Liver (tissue), 9 donors: Measurements from ENCODE around the gene RAX2. TPM values are rescaled to one million over a fixed set of nuclear protein-coding genes. Genes with fewer than 3 reads are reported as not detected.

Source experiments
- DNase-seq: peaks from one replicate; pipeline ENCODE4 v3.0.0-alpha.2; 2017; ENCODE audit warnings: low spot score
- H3K27ac ChIP-seq, 2 donors: one replicate each; pipeline ENCODE4 v1.7.0; 2013; ENCODE audit warnings: inconsistent platforms in 2 of 2, low read length in 2 of 2, control low read depth in 1 of 2, low read depth in 1 of 2, mild to moderate bottlenecking in 1 of 2
- H3K27me3 ChIP-seq, 4 donors: one replicate each; pipeline versions ENCODE4 v1.6.1 to v1.7.0; 2013; ENCODE audit warnings: low read length in 3 of 4, inconsistent platforms in 1 of 4, mild to moderate bottlenecking in 1 of 4, moderate library complexity in 1 of 4; ENCODE audit not compliant: control insufficient read depth in 4 of 4, insufficient read depth in 4 of 4
- H3K36me3 ChIP-seq, 4 donors: one replicate each; pipeline versions ENCODE4 v1.6.1 to v1.7.0; 2013; ENCODE audit warnings: low read length in 3 of 4, mild to moderate bottlenecking in 3 of 4, low read depth in 1 of 4, moderate library complexity in 1 of 4; ENCODE audit not compliant: control insufficient read depth in 4 of 4, insufficient read depth in 3 of 4
- H3K4me1 ChIP-seq, 4 donors: one replicate each; pipeline versions ENCODE4 v1.6.1 to v1.7.0; 2013; ENCODE audit warnings: low read length in 3 of 4, mild to moderate bottlenecking in 3 of 4, moderate library complexity in 1 of 4; ENCODE audit not compliant: control insufficient read depth in 4 of 4, insufficient read depth in 4 of 4
- H3K4me3 ChIP-seq, 3 donors: one replicate each; pipeline versions ENCODE4 v1.6.1 to v1.7.0; 2013; ENCODE audit warnings: low read length in 3 of 3, control low read depth in 1 of 3, low read depth in 1 of 3, mild to moderate bottlenecking in 1 of 3
- H3K9ac ChIP-seq, 2 donors: one replicate each; pipeline ENCODE4 v1.7.0; 2013; ENCODE audit warnings: low read length in 2 of 2, mild to moderate bottlenecking in 2 of 2, moderate library complexity in 2 of 2, control low read depth in 1 of 2, low read depth in 1 of 2
- H3K9me3 ChIP-seq, 4 donors: one replicate each; pipeline versions ENCODE4 v1.6.1 to v1.7.0; 2013; ENCODE audit warnings: low read length in 3 of 4; ENCODE audit not compliant: control insufficient read depth in 4 of 4
- EGR1 ChIP-seq, 2 donors: IDR thresholded peaks; 2 replicates each; pipeline ENCODE4 v1.6.1; 2016 to 2018; ENCODE audit warnings: antibody characterized with exemption in 2 of 2, low read depth in 2 of 2
- FOXA1 ChIP-seq: IDR thresholded peaks from 2 replicates; pipeline ENCODE4 v1.6.1; 2016; ENCODE audit warnings: antibody characterized with exemption
- FOXA2 ChIP-seq: IDR thresholded peaks from 2 replicates; pipeline ENCODE4 v1.6.1; 2016; ENCODE audit warnings: antibody characterized with exemption
- GABPA ChIP-seq, 2 donors: IDR thresholded peaks in 1 of 2; conservative IDR thresholded peaks in 1 of 2; 2 replicates each; pipeline ENCODE4 v1.6.1; 2016; ENCODE audit warnings: antibody characterized with exemption in 2 of 2, mild to moderate bottlenecking in 1 of 2, moderate library complexity in 1 of 2
- HNF4A ChIP-seq, 2 donors: conservative IDR thresholded peaks; 2 replicates each; pipeline ENCODE4 v1.6.1; 2016; ENCODE audit warnings: antibody characterized with exemption in 2 of 2, mild to moderate bottlenecking in 2 of 2
- HNF4G ChIP-seq: IDR thresholded peaks from 2 replicates; pipeline ENCODE4 v1.6.1; 2016; ENCODE audit warnings: antibody characterized with exemption
- JUND ChIP-seq, 2 donors: IDR thresholded peaks; 2 replicates each; pipeline ENCODE4 v1.6.1; 2016; ENCODE audit warnings: antibody characterized with exemption in 2 of 2
- NR2F2 ChIP-seq: IDR thresholded peaks from 2 replicates; pipeline ENCODE4 v1.6.1; 2016; ENCODE audit warnings: antibody characterized with exemption
- RAD21 ChIP-seq, 2 donors: IDR thresholded peaks; 2 replicates each; pipeline ENCODE4 v1.6.1; 2016; ENCODE audit warnings: antibody characterized with exemption in 2 of 2, mild to moderate bottlenecking in 2 of 2
- RXRA ChIP-seq, 2 donors: IDR thresholded peaks; 2 replicates each; pipeline ENCODE4 v1.6.1; 2017 to 2018; ENCODE audit warnings: antibody characterized with exemption in 2 of 2, mild to moderate bottlenecking in 1 of 2
- SP1 ChIP-seq: IDR thresholded peaks from 2 replicates; pipeline ENCODE4 v1.6.1; 2018; ENCODE audit warnings: antibody characterized with exemption, mild to moderate bottlenecking
- TAF1 ChIP-seq: conservative IDR thresholded peaks from 2 replicates; pipeline ENCODE4 v1.6.1; 2016; ENCODE audit warnings: antibody characterized with exemption, mild to moderate bottlenecking
- YY1 ChIP-seq: IDR thresholded peaks from 2 replicates; pipeline ENCODE4 v1.6.1; 2016; ENCODE audit warnings: antibody characterized with exemption, mild to moderate bottlenecking
- WGBS: extraction: QIAGEN DNeasy Blood & Tissue Kit; methylation state at CpG from one replicate; pipeline ENCODE4 v1.1.7; 2013; 5-methylcytosine and 5-hydroxymethylcytosine counted together
- polyA plus RNA-seq, 2 donors: library from polyadenylated mRNA; stranded (reverse) in 1 of 2; unstranded in 1 of 2; fragments of 200-250 nt in 1 of 2; fragments of >200 nt in 1 of 2; fragmentation: Nextera tagmentation in 1 of 2; extraction: Ambion mirVana in 1 of 2; gene quantifications; one replicate each; pipeline versions ENCODE4 v1.2.1 to v1.2.3, GENCODE V29; 2013 to 2015
- total RNA-seq, 2 donors: library from RNA; depleted of rRNA; stranded (reverse); fragments of >200 nt; gene quantifications; one replicate each; pipeline ENCODE4 v1.2.3, GENCODE V29; 2014
- TF ChIP-seq, protein P1 (sequence below): IDR thresholded peaks from 2 replicates; pipeline ENCODE4 v1.6.1; 2016; ENCODE audit warnings: antibody characterized with exemption
- TF ChIP-seq, protein P2 (sequence below): IDR thresholded peaks from 2 replicates; pipeline ENCODE4 v1.6.1; 2016; ENCODE audit warnings: antibody characterized with exemption
- TF ChIP-seq, protein P3 (sequence below): IDR thresholded peaks from 2 replicates; pipeline ENCODE4 v1.6.1; 2016; ENCODE audit warnings: antibody characterized with exemption, mild to moderate bottlenecking
- TF ChIP-seq, protein P4 (sequence below): IDR thresholded peaks from 2 replicates; pipeline ENCODE4 v1.6.1; 2016; ENCODE audit warnings: antibody characterized with exemption
- TF ChIP-seq, protein P5 (sequence below): fragments of 150-350 bp; IDR thresholded peaks from 2 replicates; pipeline ENCODE4 v1.5.1; 2017; ENCODE audit warnings: improper control_type of control experiment, low read depth, low read length; ENCODE audit not compliant: missing input control
- donor health status: healthy.
- donor health status: healthy.
- donor health status: healthy.
- donor health status: healthy.
- donor health status: healthy.

The RAX2 gene
- total and polyA plus RNA-seq, 4 donors: not detected

DNA sequence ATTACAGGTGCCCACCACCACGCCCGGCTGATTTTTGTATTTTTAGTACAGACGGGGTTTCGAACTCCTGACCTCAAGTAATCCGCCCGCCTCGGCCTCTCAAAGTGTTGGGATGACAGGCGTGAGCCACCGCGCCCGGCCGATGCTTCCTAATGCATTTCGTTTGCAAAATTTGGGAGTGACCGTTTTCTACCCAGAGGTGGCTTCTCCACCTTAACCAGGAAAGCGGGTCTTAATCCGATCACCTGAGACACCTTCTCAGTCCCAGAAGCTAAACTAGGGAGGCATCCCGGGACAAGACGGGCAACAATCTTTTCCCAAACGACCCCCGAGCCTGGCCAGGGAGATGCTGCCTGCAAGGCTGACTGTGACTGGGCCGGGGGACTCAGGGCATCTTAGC is 29.0 kb upstream of the RAX2 start:
- no peak overlapping the region for H3K9ac ChIP-seq
- no peak overlapping the region for H3K27ac ChIP-seq
- peaks cover 0 to 5% (median 3%) of the 10 kb centered on the region in 4 donors for H3K9me3 ChIP-seq
- H3K4me1 ChIP-seq: peaks cover 0 to 3% (median 0%) of the 10 kb centered on the region in 4 donors
- no peaks in the 10 kb centered on the region for H3K36me3 ChIP-seq
- DNase-seq: no peak
- WGBS: 39% methylated on average over 21 of the region's 21 CpGs
- H3K4me3 ChIP-seq: no peak overlapping the region
- no peak for TF ChIP-seq GABPA (IDR thresholded peaks at IDR 0.05 in 1 of 2, conservative IDR thresholded peaks at IDR 0.05 in 1 of 2)
- TF ChIP-seq, protein P1, sequence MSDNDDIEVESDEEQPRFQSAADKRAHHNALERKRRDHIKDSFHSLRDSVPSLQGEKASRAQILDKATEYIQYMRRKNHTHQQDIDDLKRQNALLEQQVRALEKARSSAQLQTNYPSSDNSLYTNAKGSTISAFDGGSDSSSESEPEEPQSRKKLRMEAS: no peak
- TF ChIP-seq, protein P2, sequence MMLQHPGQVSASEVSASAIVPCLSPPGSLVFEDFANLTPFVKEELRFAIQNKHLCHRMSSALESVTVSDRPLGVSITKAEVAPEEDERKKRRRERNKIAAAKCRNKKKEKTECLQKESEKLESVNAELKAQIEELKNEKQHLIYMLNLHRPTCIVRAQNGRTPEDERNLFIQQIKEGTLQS: no peak
- TF ChIP-seq HNF4G: no peak
- no peak for TF ChIP-seq FOXA2
- TF ChIP-seq JUND (IDR thresholded peaks at IDR 0.05): no peak
- no peak for TF ChIP-seq RAD21 (IDR thresholded peaks at IDR 0.05)
- TF ChIP-seq HNF4A (conservative IDR thresholded peaks at IDR 0.05): no peak
- TF ChIP-seq, protein P3, sequence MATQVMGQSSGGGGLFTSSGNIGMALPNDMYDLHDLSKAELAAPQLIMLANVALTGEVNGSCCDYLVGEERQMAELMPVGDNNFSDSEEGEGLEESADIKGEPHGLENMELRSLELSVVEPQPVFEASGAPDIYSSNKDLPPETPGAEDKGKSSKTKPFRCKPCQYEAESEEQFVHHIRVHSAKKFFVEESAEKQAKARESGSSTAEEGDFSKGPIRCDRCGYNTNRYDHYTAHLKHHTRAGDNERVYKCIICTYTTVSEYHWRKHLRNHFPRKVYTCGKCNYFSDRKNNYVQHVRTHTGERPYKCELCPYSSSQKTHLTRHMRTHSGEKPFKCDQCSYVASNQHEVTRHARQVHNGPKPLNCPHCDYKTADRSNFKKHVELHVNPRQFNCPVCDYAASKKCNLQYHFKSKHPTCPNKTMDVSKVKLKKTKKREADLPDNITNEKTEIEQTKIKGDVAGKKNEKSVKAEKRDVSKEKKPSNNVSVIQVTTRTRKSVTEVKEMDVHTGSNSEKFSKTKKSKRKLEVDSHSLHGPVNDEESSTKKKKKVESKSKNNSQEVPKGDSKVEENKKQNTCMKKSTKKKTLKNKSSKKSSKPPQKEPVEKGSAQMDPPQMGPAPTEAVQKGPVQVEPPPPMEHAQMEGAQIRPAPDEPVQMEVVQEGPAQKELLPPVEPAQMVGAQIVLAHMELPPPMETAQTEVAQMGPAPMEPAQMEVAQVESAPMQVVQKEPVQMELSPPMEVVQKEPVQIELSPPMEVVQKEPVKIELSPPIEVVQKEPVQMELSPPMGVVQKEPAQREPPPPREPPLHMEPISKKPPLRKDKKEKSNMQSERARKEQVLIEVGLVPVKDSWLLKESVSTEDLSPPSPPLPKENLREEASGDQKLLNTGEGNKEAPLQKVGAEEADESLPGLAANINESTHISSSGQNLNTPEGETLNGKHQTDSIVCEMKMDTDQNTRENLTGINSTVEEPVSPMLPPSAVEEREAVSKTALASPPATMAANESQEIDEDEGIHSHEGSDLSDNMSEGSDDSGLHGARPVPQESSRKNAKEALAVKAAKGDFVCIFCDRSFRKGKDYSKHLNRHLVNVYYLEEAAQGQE: no peak
- TF ChIP-seq EGR1 (IDR thresholded peaks at IDR 0.05; ENCODE audit: low read depth in 2 of 2): no peak
- TF ChIP-seq, protein P4, sequence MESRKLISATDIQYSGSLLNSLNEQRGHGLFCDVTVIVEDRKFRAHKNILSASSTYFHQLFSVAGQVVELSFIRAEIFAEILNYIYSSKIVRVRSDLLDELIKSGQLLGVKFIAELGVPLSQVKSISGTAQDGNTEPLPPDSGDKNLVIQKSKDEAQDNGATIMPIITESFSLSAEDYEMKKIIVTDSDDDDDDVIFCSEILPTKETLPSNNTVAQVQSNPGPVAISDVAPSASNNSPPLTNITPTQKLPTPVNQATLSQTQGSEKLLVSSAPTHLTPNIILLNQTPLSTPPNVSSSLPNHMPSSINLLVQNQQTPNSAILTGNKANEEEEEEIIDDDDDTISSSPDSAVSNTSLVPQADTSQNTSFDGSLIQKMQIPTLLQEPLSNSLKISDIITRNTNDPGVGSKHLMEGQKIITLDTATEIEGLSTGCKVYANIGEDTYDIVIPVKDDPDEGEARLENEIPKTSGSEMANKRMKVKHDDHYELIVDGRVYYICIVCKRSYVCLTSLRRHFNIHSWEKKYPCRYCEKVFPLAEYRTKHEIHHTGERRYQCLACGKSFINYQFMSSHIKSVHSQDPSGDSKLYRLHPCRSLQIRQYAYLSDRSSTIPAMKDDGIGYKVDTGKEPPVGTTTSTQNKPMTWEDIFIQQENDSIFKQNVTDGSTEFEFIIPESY: no peak
- TF ChIP-seq FOXA1: no peak
- TF ChIP-seq, protein P5, sequence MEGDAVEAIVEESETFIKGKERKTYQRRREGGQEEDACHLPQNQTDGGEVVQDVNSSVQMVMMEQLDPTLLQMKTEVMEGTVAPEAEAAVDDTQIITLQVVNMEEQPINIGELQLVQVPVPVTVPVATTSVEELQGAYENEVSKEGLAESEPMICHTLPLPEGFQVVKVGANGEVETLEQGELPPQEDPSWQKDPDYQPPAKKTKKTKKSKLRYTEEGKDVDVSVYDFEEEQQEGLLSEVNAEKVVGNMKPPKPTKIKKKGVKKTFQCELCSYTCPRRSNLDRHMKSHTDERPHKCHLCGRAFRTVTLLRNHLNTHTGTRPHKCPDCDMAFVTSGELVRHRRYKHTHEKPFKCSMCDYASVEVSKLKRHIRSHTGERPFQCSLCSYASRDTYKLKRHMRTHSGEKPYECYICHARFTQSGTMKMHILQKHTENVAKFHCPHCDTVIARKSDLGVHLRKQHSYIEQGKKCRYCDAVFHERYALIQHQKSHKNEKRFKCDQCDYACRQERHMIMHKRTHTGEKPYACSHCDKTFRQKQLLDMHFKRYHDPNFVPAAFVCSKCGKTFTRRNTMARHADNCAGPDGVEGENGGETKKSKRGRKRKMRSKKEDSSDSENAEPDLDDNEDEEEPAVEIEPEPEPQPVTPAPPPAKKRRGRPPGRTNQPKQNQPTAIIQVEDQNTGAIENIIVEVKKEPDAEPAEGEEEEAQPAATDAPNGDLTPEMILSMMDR: no peak
- TF ChIP-seq TAF1: no peak
- TF ChIP-seq SP1: no peak
- TF ChIP-seq NR2F2: no peak
- no peak for TF ChIP-seq RXRA (IDR thresholded peaks at IDR 0.05)
- no peak for TF ChIP-seq YY1
- H3K27me3 ChIP-seq: peaks cover 0 to 3% (median 1%) of the 10 kb centered on the region in 4 donors
